KOPT-K1 (cell line): ENCODE measurements around the gene SLC35F5.
"Not testable (repeated sequence)": the region's sequence is repeated elsewhere in the genome, so short reads cannot be mapped to it uniquely, and the experiment has no call there.

ENCODE experiments used
- H3K27ac ChIP-seq: fragments of 200-600 bp; sonication (generic); 2 replicates; pipeline ENCODE4 v1.5.1; 2016; ENCODE audit warnings: antibody characterized with exemption, mild to moderate bottlenecking, low read depth, low read length; ENCODE audit not compliant: poor library complexity, severe bottlenecking
- H3K36me3 ChIP-seq: fragments of 200-600 bp; sonication (generic); 2 replicates; pipeline ENCODE4 v1.5.1; 2017; ENCODE audit warnings: antibody characterized with exemption, mild to moderate bottlenecking, low read length, moderate library complexity; ENCODE audit not compliant: insufficient read depth
- H3K9me3 ChIP-seq: fragments of 200-600 bp; sonication (generic); 2 replicates; pipeline ENCODE4 v1.5.1; 2017; ENCODE audit warnings: antibody characterized with exemption, low read length, mild to moderate bottlenecking; ENCODE audit not compliant: insufficient read depth, poor library complexity, severe bottlenecking

The SLC35F5 gene

GRCh38 chr2:113692698-113693428 lies 63.6 kb downstream of the SLC35F5 start:
- H3K36me3 ChIP-seq: no peaks in the 10 kb centered on the region
- H3K27ac ChIP-seq: peak overlapping the region; percentile 86
- peaks cover 14% of the 10 kb centered on the region for H3K9me3 ChIP-seq

GRCh38 chr2:113690871-113691270 lies 65.6 kb downstream of the SLC35F5 start:
- H3K9me3 ChIP-seq: peaks cover 10% of the 10 kb centered on the region
- H3K36me3 ChIP-seq, H3K27ac ChIP-seq: not testable (repeated sequence)

GRCh38 chr2:113686537-113686936 lies 69.9 kb downstream of the SLC35F5 start:
- H3K36me3 ChIP-seq: no peaks in the 10 kb centered on the region
- no peaks in the 10 kb centered on the region for H3K9me3 ChIP-seq
- H3K27ac ChIP-seq: no peak overlapping the region

GRCh38 chr2:113685471-113685870 lies 71.0 kb downstream of the SLC35F5 start:
- no peak overlapping the region for H3K27ac ChIP-seq
- H3K9me3 ChIP-seq: no peaks in the 10 kb centered on the region
- no peaks in the 10 kb centered on the region for H3K36me3 ChIP-seq

- H3K36me3 ChIP-seq: no peaks in the 10 kb centered on the region
- no peaks in the 10 kb centered on the region for H3K9me3 ChIP-seq
- H3K27ac ChIP-seq: no peak overlapping the region
Measured at GRCh38 chr2:113679457-113679856, 77.0 kb downstream of the SLC35F5 start.

- Histone ChIP-seq H3K27ac (no peak overlapping the region), H3K36me3 (no peaks in the 10 kb centered on the region), H3K9me3 (no peaks in the 10 kb centered on the region)
Measured at GRCh38 chr2:113677330-113677729, 79.1 kb downstream of the SLC35F5 start.

GRCh38 chr2:113676623-113677266 lies 79.7 kb downstream of the SLC35F5 start:
- H3K27ac ChIP-seq: no peak overlapping the region
- H3K9me3 ChIP-seq: no peaks in the 10 kb centered on the region
- H3K36me3 ChIP-seq: no peaks in the 10 kb centered on the region

GRCh38 chr2:113675875-113676274 lies 80.6 kb downstream of the SLC35F5 start:
- H3K36me3 ChIP-seq: no peaks in the 10 kb centered on the region
- no peak overlapping the region for H3K27ac ChIP-seq
- no peaks in the 10 kb centered on the region for H3K9me3 ChIP-seq

- no peak overlapping the region for H3K27ac ChIP-seq
- no peaks in the 10 kb centered on the region for H3K36me3 ChIP-seq
Measured at GRCh38 chr2:113672326-113672932, 84.0 kb downstream of the SLC35F5 start.

GRCh38 chr2:113669013-113669412 lies 87.4 kb downstream of the SLC35F5 start:
- H3K36me3 ChIP-seq, H3K27ac ChIP-seq, H3K9me3 ChIP-seq: not testable (repeated sequence)

More at GRCh38 chr2:113672326-113672932, 84.0 kb downstream of the SLC35F5 start:
- H3K9me3 ChIP-seq: no peaks in the 10 kb centered on the region

GRCh38 chr2:113664761-113665533 lies 91.5 kb downstream of the SLC35F5 start:
- H3K27ac ChIP-seq, H3K36me3 ChIP-seq, H3K9me3 ChIP-seq: not testable (repeated sequence)

- H3K27ac ChIP-seq, H3K9me3 ChIP-seq, H3K36me3 ChIP-seq: not testable (repeated sequence)
Measured at GRCh38 chr2:113663285-113664060, 93.0 kb downstream of the SLC35F5 start.
